Measurements from ENCODE around the gene GGA2.

- TF ChIP-seq CTCF (IDR thresholded peaks at IDR 0.05): no peak
- no peak for TF ChIP-seq POLR2A (IDR thresholded peaks at IDR 0.05)
Observed at GRCh38 chr16:23530062-23530461, 19.8 kb upstream of the GGA2 start.

All from right lobe of liver (tissue), 4 donors.